ENCODE results near the gene SARNP. TPM values are rescaled to one million over a fixed set of nuclear protein-coding genes. Genes with fewer than 3 reads are reported as not detected.

SARNP gene
- total RNA-seq, 1 experiment from 2014 or later: 98.3 TPM

DNA sequence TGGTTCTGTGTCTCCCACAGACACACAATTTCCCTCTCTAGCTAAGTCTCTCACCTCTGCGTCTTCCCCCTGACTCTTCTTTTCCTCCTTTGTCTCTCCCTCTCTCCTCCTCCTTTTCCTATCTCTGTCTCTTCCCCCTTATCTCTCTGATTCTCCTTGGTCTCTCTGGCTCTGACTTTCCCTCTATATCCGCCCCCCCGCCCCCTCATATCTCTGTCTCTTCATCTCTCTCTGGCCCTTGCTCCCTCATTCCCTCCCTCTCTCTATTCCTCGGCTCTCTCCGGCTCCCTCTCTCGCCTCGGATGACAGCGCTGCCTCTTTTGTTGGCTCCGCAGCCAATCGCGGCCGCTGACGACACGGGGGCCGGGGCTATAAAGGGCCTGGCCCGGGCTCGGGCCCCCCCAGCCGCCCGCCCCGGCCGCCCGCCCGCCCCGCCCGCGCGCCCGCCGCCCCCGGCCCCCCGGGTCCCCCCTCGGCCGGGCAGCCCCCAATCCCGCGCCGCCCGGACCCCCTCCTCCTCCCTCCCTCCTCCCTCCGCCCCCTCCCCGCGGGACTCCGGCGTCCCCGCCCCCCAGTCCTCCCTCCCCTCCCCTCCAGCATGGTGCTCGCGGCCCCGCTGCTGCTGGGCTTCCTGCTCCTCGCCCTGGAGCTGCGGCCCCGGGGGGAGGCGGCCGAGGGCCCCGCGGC is 74.7 kb downstream of the SARNP start, which contains the start of gene GDF11:
Gene GDF11 (plus strand): TSS at position 404 of the 687 bp plus-strand sequence. CDS start 195 bp downstream, at position 599.
- DNase-seq (ENCODE audit: low spot score) (peak; percentile 79), ATAC-seq (peak; percentile 24)
- Mint-ChIP-seq H3K36me3 (peaks cover 6% of the 10 kb centered on the region), H3K9me3 (no peaks in the 10 kb centered on the region), H3K27ac (peak within 1 kb of the TSS; percentile 82), H3K4me1 (peaks cover 46% of the 10 kb centered on the region), H3K4me3 (peak within 1 kb of the TSS; percentile 97), H3K27me3 (ENCODE audit: low read depth) (peaks cover 2% of the 10 kb centered on the region; the same call in 1 of the 2 replicates)
- no peak for TF ChIP-seq IRF2 (CRISPR knock-in tag; IDR thresholded peaks at IDR 0.05; ENCODE audit: borderline replicate concordance, low read depth)
- no peak for TF ChIP-seq JAZF1 (CRISPR knock-in tag; IDR thresholded peaks at IDR 0.05)
- no peak for TF ChIP-seq ZNF671 (CRISPR knock-in tag; IDR thresholded peaks at IDR 0.05)
- TF ChIP-seq ZBTB43 (CRISPR knock-in tag; IDR thresholded peaks at IDR 0.05): no peak
- no peak for TF ChIP-seq ZNF416 (CRISPR knock-in tag; IDR thresholded peaks at IDR 0.05)
- no peak for TF ChIP-seq FOXK1 (CRISPR knock-in tag; IDR thresholded peaks at IDR 0.05)
- no peak for TF ChIP-seq GABPB1 (CRISPR knock-in tag; IDR thresholded peaks at IDR 0.05)
- TF ChIP-seq, protein P1, sequence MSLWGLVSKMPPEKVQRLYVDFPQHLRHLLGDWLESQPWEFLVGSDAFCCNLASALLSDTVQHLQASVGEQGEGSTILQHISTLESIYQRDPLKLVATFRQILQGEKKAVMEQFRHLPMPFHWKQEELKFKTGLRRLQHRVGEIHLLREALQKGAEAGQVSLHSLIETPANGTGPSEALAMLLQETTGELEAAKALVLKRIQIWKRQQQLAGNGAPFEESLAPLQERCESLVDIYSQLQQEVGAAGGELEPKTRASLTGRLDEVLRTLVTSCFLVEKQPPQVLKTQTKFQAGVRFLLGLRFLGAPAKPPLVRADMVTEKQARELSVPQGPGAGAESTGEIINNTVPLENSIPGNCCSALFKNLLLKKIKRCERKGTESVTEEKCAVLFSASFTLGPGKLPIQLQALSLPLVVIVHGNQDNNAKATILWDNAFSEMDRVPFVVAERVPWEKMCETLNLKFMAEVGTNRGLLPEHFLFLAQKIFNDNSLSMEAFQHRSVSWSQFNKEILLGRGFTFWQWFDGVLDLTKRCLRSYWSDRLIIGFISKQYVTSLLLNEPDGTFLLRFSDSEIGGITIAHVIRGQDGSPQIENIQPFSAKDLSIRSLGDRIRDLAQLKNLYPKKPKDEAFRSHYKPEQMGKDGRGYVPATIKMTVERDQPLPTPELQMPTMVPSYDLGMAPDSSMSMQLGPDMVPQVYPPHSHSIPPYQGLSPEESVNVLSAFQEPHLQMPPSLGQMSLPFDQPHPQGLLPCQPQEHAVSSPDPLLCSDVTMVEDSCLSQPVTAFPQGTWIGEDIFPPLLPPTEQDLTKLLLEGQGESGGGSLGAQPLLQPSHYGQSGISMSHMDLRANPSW (CRISPR knock-in tag; conservative IDR thresholded peaks at IDR 0.05; ENCODE audit: low read depth): no peak
- TF ChIP-seq, protein P2, sequence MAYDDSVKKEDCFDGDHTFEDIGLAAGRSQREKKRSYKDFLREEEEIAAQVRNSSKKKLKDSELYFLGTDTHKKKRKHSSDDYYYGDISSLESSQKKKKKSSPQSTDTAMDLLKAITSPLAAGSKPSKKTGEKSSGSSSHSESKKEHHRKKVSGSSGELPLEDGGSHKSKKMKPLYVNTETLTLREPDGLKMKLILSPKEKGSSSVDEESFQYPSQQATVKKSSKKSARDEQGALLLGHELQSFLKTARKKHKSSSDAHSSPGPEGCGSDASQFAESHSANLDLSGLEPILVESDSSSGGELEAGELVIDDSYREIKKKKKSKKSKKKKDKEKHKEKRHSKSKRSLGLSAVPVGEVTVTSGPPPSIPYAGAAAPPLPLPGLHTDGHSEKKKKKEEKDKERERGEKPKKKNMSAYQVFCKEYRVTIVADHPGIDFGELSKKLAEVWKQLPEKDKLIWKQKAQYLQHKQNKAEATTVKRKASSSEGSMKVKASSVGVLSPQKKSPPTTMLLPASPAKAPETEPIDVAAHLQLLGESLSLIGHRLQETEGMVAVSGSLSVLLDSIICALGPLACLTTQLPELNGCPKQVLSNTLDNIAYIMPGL (CRISPR knock-in tag; IDR thresholded peaks at IDR 0.05): no peak
- TF ChIP-seq, protein P3, sequence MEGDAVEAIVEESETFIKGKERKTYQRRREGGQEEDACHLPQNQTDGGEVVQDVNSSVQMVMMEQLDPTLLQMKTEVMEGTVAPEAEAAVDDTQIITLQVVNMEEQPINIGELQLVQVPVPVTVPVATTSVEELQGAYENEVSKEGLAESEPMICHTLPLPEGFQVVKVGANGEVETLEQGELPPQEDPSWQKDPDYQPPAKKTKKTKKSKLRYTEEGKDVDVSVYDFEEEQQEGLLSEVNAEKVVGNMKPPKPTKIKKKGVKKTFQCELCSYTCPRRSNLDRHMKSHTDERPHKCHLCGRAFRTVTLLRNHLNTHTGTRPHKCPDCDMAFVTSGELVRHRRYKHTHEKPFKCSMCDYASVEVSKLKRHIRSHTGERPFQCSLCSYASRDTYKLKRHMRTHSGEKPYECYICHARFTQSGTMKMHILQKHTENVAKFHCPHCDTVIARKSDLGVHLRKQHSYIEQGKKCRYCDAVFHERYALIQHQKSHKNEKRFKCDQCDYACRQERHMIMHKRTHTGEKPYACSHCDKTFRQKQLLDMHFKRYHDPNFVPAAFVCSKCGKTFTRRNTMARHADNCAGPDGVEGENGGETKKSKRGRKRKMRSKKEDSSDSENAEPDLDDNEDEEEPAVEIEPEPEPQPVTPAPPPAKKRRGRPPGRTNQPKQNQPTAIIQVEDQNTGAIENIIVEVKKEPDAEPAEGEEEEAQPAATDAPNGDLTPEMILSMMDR (IDR thresholded peaks at IDR 0.05): no peak
- TF ChIP-seq HMGA2 (CRISPR knock-in tag; IDR thresholded peaks at IDR 0.05): no peak
- no peak for TF ChIP-seq FOXP1 (CRISPR knock-in tag; IDR thresholded peaks at IDR 0.05; ENCODE audit: borderline replicate concordance)
- TF ChIP-seq PREB (CRISPR knock-in tag; IDR thresholded peaks at IDR 0.05; ENCODE audit: borderline replicate concordance): no peak
- TF ChIP-seq, protein P4, sequence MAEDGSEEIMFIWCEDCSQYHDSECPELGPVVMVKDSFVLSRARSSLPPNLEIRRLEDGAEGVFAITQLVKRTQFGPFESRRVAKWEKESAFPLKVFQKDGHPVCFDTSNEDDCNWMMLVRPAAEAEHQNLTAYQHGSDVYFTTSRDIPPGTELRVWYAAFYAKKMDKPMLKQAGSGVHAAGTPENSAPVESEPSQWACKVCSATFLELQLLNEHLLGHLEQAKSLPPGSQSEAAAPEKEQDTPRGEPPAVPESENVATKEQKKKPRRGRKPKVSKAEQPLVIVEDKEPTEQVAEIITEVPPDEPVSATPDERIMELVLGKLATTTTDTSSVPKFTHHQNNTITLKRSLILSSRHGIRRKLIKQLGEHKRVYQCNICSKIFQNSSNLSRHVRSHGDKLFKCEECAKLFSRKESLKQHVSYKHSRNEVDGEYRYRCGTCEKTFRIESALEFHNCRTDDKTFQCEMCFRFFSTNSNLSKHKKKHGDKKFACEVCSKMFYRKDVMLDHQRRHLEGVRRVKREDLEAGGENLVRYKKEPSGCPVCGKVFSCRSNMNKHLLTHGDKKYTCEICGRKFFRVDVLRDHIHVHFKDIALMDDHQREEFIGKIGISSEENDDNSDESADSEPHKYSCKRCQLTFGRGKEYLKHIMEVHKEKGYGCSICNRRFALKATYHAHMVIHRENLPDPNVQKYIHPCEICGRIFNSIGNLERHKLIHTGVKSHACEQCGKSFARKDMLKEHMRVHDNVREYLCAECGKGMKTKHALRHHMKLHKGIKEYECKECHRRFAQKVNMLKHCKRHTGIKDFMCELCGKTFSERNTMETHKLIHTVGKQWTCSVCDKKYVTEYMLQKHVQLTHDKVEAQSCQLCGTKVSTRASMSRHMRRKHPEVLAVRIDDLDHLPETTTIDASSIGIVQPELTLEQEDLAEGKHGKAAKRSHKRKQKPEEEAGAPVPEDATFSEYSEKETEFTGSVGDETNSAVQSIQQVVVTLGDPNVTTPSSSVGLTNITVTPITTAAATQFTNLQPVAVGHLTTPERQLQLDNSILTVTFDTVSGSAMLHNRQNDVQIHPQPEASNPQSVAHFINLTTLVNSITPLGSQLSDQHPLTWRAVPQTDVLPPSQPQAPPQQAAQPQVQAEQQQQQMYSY (CRISPR knock-in tag; IDR thresholded peaks at IDR 0.05): no peak
- no peak for TF ChIP-seq ELF4 (CRISPR knock-in tag; IDR thresholded peaks at IDR 0.05; ENCODE audit: low read depth)
- TF ChIP-seq NFYB (CRISPR knock-in tag; conservative IDR thresholded peaks at IDR 0.05; ENCODE audit: low read depth): no peak
- TF ChIP-seq GTF2I (CRISPR knock-in tag; conservative IDR thresholded peaks at IDR 0.05): no peak
- TF ChIP-seq ZBTB21 (CRISPR knock-in tag; IDR thresholded peaks at IDR 0.05; ENCODE audit: borderline replicate concordance): no peak
- ChIA-PET POLR2A (interaction anchor here (0.6 to 4.0 kb wide), 7 partner anchors 13 to 87 kb away, joined by 3 to 19 read pairs (median 6); partner anchors contain the start of genes CD63, DNAJC14, ORMDL2 and SARNP), CTCF (interaction anchor here (1.1 to 3.4 kb wide), 7 partner anchors 11 to 88 kb away, joined by 4 to 24 read pairs (median 5); partner anchors contain the start of genes CD63, ORMDL2 and SARNP)

Data from WTC11 (cell line).